CD14-positive monocyte (primary cell): ENCODE data around the gene RPL35. TPM values are rescaled to one million over a fixed set of nuclear protein-coding genes. Genes with fewer than 3 reads are reported as not detected.

ENCODE experiments used
- DNase-seq, 3 donors: peaks; one replicate each; pipeline ENCODE4 v3.0.0-alpha.2; 2011 to 2022
- H2AFZ ChIP-seq: 2 replicates; pipeline ENCODE4 v1.6.0; 2012; ENCODE audit warnings: mild to moderate bottlenecking, low read depth, low read length, inconsistent platforms; ENCODE audit not compliant: insufficient read depth, poor library complexity, severe bottlenecking
- H3K27ac ChIP-seq, 2 donors: 1 replicate in 1 of 2; 2 replicates in 1 of 2; pipeline ENCODE4 v1.5.1; 2012 to 2013; ENCODE audit warnings: low read length in 2 of 2, control low read depth in 1 of 2, inconsistent platforms in 1 of 2, low read depth in 1 of 2, mild to moderate bottlenecking in 1 of 2
- H3K27me3 ChIP-seq, 2 donors: one replicate each; pipeline versions ENCODE4 v1.6.0 to v1.6.1; 2011 to 2013; ENCODE audit warnings: low read length in 2 of 2; ENCODE audit not compliant: control insufficient read depth in 2 of 2, insufficient read depth in 2 of 2
- H3K36me3 ChIP-seq, 2 donors: replicated peaks in 1 of 2; 1 replicate in 1 of 2; 2 replicates in 1 of 2; pipeline versions ENCODE4 v1.5.1 to v1.6.1; 2012 to 2013; ENCODE audit warnings: low read length in 2 of 2, control low read depth in 1 of 2, inconsistent platforms in 1 of 2, mild to moderate bottlenecking in 1 of 2; ENCODE audit not compliant: insufficient read depth in 2 of 2, control insufficient read depth in 1 of 2
- H3K4me1 ChIP-seq, 2 donors: 1 replicate in 1 of 2; 2 replicates in 1 of 2; pipeline versions ENCODE4 v1.5.1 to v1.6.1; 2012 to 2013; ENCODE audit warnings: low read length in 2 of 2, control low read depth in 1 of 2, inconsistent platforms in 1 of 2, mild to moderate bottlenecking in 1 of 2, moderate library complexity in 1 of 2; ENCODE audit not compliant: insufficient read depth in 2 of 2, control insufficient read depth in 1 of 2
- H3K4me2 ChIP-seq: replicated peaks from 2 replicates; pipeline ENCODE3; 2012; ENCODE audit warnings: low read length, moderate library complexity, mild to moderate bottlenecking; ENCODE audit not compliant: poor library complexity, severe bottlenecking; ENCODE audit errors: extremely low read depth
- H3K4me3 ChIP-seq, 3 experiments: fragments of 200-600 bp in 1 of 3; sonication (generic) in 1 of 3; replicated peaks in 1 of 3; 1 replicate in 2 of 3; 2 replicates in 1 of 3; pipeline ENCODE4 v1.5.1; 2011 to 2013; ENCODE audit warnings: low read length in 3 of 3, mild to moderate bottlenecking in 3 of 3, control low read depth in 2 of 3, low read depth in 2 of 3, inconsistent platforms in 1 of 3, moderate library complexity in 1 of 3
- H3K79me2 ChIP-seq: 2 replicates; pipeline ENCODE4 v1.6.0; 2012; ENCODE audit warnings: mild to moderate bottlenecking, control low read depth, inconsistent platforms, low read length, moderate library complexity; ENCODE audit not compliant: insufficient read depth
- H3K9ac ChIP-seq: 2 replicates; pipeline ENCODE4 v1.6.0; 2017; ENCODE audit warnings: low read length, mild to moderate bottlenecking; ENCODE audit not compliant: insufficient read depth, poor library complexity, severe bottlenecking
- H3K9me3 ChIP-seq, 2 donors: replicated peaks in 1 of 2; 1 replicate in 1 of 2; 2 replicates in 1 of 2; pipeline versions ENCODE4 v1.5.1 to v1.6.1; 2012 to 2013; ENCODE audit warnings: low read length in 2 of 2, control low read depth in 1 of 2; ENCODE audit not compliant: control insufficient read depth in 1 of 2, insufficient read depth in 1 of 2
- H4K20me1 ChIP-seq: 2 replicates; pipeline ENCODE4 v1.6.0; 2012; ENCODE audit warnings: mild to moderate bottlenecking, low read length, control low read depth, moderate library complexity; ENCODE audit not compliant: insufficient read depth
- H3K27ac Mint-ChIP-seq, 7 donors: one replicate each; pipeline ENCODE4 v1.8.0; 2020; ENCODE audit warnings: mild to moderate bottlenecking in 7 of 7, mixed read lengths in 7 of 7, moderate library complexity in 6 of 7, inconsistent platforms in 2 of 7
- H3K27me3 Mint-ChIP-seq, 3 donors: one replicate each; pipeline ENCODE4 v1.8.0; 2021 to 2022; ENCODE audit warnings: low read depth in 3 of 3, mild to moderate bottlenecking in 3 of 3, mixed read lengths in 3 of 3, moderate library complexity in 3 of 3, inconsistent platforms in 1 of 3
- H3K36me3 Mint-ChIP-seq, 2 donors: one replicate each; pipeline ENCODE4 v1.8.0; 2020; ENCODE audit warnings: mixed read lengths in 2 of 2, inconsistent platforms in 1 of 2, mild to moderate bottlenecking in 1 of 2
- H3K4me1 Mint-ChIP-seq: one replicate; pipeline ENCODE4 v1.8.0; 2020; ENCODE audit warnings: mild to moderate bottlenecking, mixed read lengths
- H3K4me3 Mint-ChIP-seq, 2 donors: one replicate each; pipeline ENCODE4 v1.8.0; 2020; ENCODE audit warnings: mild to moderate bottlenecking in 2 of 2, mixed read lengths in 2 of 2, moderate library complexity in 1 of 2
- H3K9me3 Mint-ChIP-seq, 7 donors: one replicate each; pipeline ENCODE4 v1.8.0; 2020 to 2022; ENCODE audit warnings: mixed read lengths in 7 of 7, mild to moderate bottlenecking in 6 of 7, moderate library complexity in 6 of 7, inconsistent platforms in 2 of 7
- CTCF ChIP-seq: fragments of 200-600 bp; IDR thresholded peaks from one replicate; pipeline ENCODE4 v1.8.0; 2022; ENCODE audit warnings: antibody characterized with exemption, mild to moderate bottlenecking
- WGBS: methylation state at CpG from one replicate; pipeline ENCODE4 v1.1.5; 2013; ENCODE audit warnings: missing lambda C conversion rate; ENCODE audit not compliant: insufficient coverage; 5-methylcytosine and 5-hydroxymethylcytosine counted together
- intact Hi-C, 2 donors: fragments of 100-400 bp; cut with micrococcal nuclease; formaldehyde crosslinking; loops; one replicate each; pipeline versions ENCODE4 v1.15.0 to v1.15.1; 2023
- polyA plus RNA-seq, 3 donors: library from polyadenylated mRNA; depleted of rRNA in 1 of 3; unstranded in 2 of 3; stranded (reverse) in 1 of 3; fragments of 300-500 nt in 2 of 3; fragments of >200 nt in 1 of 3; fragmentation: Illumina TruSeq in 2 of 3; gene quantifications; 1 replicate in 2 of 3; 2 replicates in 1 of 3; pipeline ENCODE4 v1.2.3, GENCODE V29; 2012 to 2021

The RPL35 gene
- polyA plus RNA-seq, 3 donors: 660 to 1,209 (median 828) TPM

- no peaks in the 10 kb centered on the region for H3K36me3 Mint-ChIP-seq
- intact Hi-C loops: no loop called here
These were observed 46.2 kb downstream of the RPL35 start for GRCh38 chr9:124815601-124816000.

GRCh38 chr9:124814164-124814535 lies 47.6 kb downstream of the RPL35 start:
- WGBS: 100% methylated on average over 3 of the region's 5 CpGs
- no peak for TF ChIP-seq CTCF
- Histone ChIP-seq H3K9me3 (no peaks in the 10 kb centered on the region), H3K4me1 (no peaks in the 10 kb centered on the region), H3K36me3 (no peaks in the 10 kb centered on the region), H3K27ac (no peak overlapping the region), H2AFZ (no peak overlapping the region), H4K20me1 (no peaks in the 10 kb centered on the region), H3K4me3 (no peak overlapping the region), H3K9ac (no peak overlapping the region), H3K79me2 (no peaks in the 10 kb centered on the region), H3K27me3 (no peaks in the 10 kb centered on the region), H3K4me2 (no peak overlapping the region)
- Mint-ChIP-seq H3K9me3 (peaks cover 0 to 2% (median 0%) of the 10 kb centered on the region in 7 donors), H3K27ac (no peak overlapping the region), H3K27me3 (peaks cover 5 to 6% (median 6%) of the 10 kb centered on the region in 3 donors), H3K36me3 (no peaks in the 10 kb centered on the region), H3K4me1 (no peaks in the 10 kb centered on the region), H3K4me3 (no peak overlapping the region)
- no peak for DNase-seq
- intact Hi-C loops: no loop called here

More at GRCh38 chr9:124815601-124816000, 46.2 kb downstream of the RPL35 start:
- H3K4me3 ChIP-seq: no peak overlapping the region
- H3K4me3 Mint-ChIP-seq: no peak overlapping the region
- H3K27me3 Mint-ChIP-seq: peaks cover 4 to 6% (median 4%) of the 10 kb centered on the region in 3 donors
- H4K20me1 ChIP-seq: no peaks in the 10 kb centered on the region
- no peak overlapping the region for H3K9ac ChIP-seq
- H3K79me2 ChIP-seq: no peaks in the 10 kb centered on the region
- no peak for DNase-seq
- no peaks in the 10 kb centered on the region for H3K36me3 ChIP-seq
- no peak overlapping the region for H3K27ac ChIP-seq
- H3K9me3 Mint-ChIP-seq: peaks cover 0 to 2% (median 0%) of the 10 kb centered on the region in 7 donors
- TF ChIP-seq CTCF: no peak
- no peaks in the 10 kb centered on the region for H3K9me3 ChIP-seq
- 98% methylated on average over 4 of the region's 5 CpGs for WGBS
- no peaks in the 10 kb centered on the region for H3K27me3 ChIP-seq
- H3K4me1 Mint-ChIP-seq: no peaks in the 10 kb centered on the region
- peak overlapping the region in 1 of 7 donors; percentile 9 for H3K27ac Mint-ChIP-seq
- H3K4me1 ChIP-seq: no peaks in the 10 kb centered on the region
- no peak overlapping the region for H2AFZ ChIP-seq
- H3K4me2 ChIP-seq: no peak overlapping the region
